ENCODE data around the gene KIF21B.

Gene KIF21B

DNA sequence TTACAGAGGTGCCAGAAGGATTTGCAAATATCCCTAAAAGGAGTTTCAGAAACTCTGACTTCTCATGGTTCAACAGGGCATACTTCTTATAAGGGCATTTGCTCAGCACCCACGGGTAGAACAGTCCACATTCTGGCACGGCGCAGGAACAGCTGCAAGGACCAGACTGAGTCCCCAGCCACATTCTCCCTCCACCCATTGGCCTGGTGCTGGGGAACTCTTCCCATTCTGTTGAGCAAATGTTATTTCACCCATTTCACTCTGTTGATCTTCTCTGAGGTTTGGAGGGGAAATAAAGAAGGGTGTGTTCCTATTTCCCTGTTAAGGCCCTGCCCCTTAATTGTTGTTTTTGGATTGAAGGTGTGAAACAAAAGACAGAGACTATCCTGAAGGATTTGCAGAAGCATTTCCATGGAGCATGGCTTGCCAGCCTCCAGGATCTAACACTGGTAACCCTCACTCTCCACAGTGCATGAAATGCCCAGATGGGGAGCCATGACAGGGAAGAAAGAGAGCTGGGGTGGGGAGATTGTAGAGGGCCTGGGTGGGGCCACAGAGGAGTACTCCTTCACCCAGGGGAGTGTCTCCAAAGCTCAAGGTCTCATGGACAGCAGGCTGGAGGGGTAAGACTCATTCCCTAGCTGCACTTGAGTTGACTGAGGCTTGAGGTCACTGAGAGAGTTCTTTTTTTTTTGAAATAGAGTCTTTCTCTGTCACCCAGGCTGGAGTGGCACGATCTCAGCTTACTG is 93.8 kb downstream of the KIF21B start:
- no peak for DNase-seq (ENCODE audit: low spot score in 2 of 2)
- no peaks in the 10 kb centered on the region for H3K9me3 Mint-ChIP-seq
- H3K27ac Mint-ChIP-seq (ENCODE audit: low read depth), result no peak overlapping the region
- peaks cover 6% of the 10 kb centered on the region for H3K4me1 Mint-ChIP-seq
- H3K36me3 Mint-ChIP-seq (ENCODE audit: insufficient read depth), result no peaks in the 10 kb centered on the region
- no peak for ATAC-seq (replicated peaks; ENCODE audit: extremely low read depth, poor library complexity, severe bottlenecking)
- no peak overlapping the region for H3K4me3 Mint-ChIP-seq
- no peaks in the 10 kb centered on the region for H3K27me3 Mint-ChIP-seq

DNA sequence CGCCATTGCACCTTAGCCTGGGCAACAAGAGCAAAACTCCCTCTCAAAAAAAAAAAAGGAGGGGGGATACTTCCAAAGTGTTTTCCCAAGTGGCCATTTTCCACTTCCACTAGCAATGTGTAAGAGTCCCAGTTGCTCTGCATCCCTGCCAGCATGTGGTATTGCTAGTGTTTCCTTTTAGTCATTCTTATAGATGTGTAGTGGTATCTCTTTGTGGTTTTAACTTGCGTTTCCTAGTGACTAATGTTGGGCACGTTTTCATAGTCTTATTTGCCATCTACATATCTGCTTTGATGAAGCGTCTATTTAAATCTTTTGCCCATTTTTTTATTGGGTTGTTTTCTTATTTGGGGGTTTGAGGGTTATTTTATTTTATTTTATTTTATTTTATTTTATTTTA is 97.7 kb downstream of the KIF21B start:
- Mint-ChIP-seq H3K4me3 (no peak overlapping the region), H3K9me3 (no peaks in the 10 kb centered on the region), H3K4me1 (peaks cover 6% of the 10 kb centered on the region), H3K36me3 (ENCODE audit: insufficient read depth) (no peaks in the 10 kb centered on the region), H3K27ac (ENCODE audit: low read depth) (no peak overlapping the region), H3K27me3 (peaks cover 10% of the 10 kb centered on the region)
- no peak for ATAC-seq (replicated peaks; ENCODE audit: extremely low read depth, poor library complexity, severe bottlenecking)
- no peak for DNase-seq (ENCODE audit: low spot score in 2 of 2)

DNA sequence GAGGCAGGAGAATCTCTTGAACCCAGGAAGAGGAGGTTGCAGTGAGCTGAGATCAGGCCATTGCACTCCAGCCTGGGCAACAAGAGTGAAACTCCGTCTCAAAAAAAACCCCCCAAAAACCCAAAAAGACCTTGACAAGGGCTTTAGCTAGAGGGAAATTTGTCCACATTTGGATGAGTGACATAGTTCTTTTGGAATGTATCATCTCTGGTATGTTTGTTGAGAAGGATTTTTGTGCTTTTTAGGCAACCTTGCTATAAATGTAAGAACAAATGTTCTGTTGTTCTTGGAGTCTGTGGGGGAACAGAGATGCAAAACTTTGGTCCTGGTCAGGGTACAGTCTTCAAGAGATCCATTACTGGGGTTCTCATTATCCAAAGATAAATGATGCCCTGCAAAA is 99.9 kb downstream of the KIF21B start:
- H3K4me3 Mint-ChIP-seq, result no peak overlapping the region
- DNase-seq (ENCODE audit: low spot score in 2 of 2), result no peak
- H3K27ac Mint-ChIP-seq (ENCODE audit: low read depth), result no peak overlapping the region
- no peaks in the 10 kb centered on the region for H3K9me3 Mint-ChIP-seq
- ATAC-seq (replicated peaks; ENCODE audit: extremely low read depth, poor library complexity, severe bottlenecking), result no peak
- peaks cover 10% of the 10 kb centered on the region for H3K27me3 Mint-ChIP-seq
- no peaks in the 10 kb centered on the region for H3K36me3 Mint-ChIP-seq (ENCODE audit: insufficient read depth)
- H3K4me1 Mint-ChIP-seq, result peaks cover 6% of the 10 kb centered on the region

DNA sequence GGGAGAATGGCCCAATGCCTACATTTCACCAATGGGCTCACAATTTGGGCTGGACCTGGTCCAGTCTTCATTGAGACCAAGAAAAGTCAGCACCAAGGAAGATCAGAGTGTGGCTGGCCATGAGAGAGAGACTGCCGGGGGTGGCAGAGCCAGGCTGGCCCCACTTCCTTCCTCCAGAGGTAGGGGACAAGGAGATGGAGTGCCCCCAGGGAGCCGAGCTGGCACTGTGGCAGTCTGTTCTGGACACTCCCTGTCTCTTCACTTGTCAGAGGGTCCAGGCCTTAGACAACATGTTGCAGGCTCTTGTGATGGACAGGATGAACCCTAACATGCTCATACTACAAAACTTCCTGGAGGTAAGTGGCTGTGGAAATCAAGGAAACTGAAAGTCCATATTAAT is 101.1 kb downstream of the KIF21B start:
- no peak overlapping the region for H3K4me3 Mint-ChIP-seq
- peaks cover 10% of the 10 kb centered on the region for H3K27me3 Mint-ChIP-seq
- no peak for DNase-seq (ENCODE audit: low spot score in 2 of 2)
- no peaks in the 10 kb centered on the region for H3K36me3 Mint-ChIP-seq (ENCODE audit: insufficient read depth)
- peaks cover 6% of the 10 kb centered on the region for H3K4me1 Mint-ChIP-seq
- ATAC-seq (replicated peaks; ENCODE audit: extremely low read depth, poor library complexity, severe bottlenecking), result no peak
- H3K9me3 Mint-ChIP-seq, result no peaks in the 10 kb centered on the region
- no peak overlapping the region for H3K27ac Mint-ChIP-seq (ENCODE audit: low read depth)

DNA sequence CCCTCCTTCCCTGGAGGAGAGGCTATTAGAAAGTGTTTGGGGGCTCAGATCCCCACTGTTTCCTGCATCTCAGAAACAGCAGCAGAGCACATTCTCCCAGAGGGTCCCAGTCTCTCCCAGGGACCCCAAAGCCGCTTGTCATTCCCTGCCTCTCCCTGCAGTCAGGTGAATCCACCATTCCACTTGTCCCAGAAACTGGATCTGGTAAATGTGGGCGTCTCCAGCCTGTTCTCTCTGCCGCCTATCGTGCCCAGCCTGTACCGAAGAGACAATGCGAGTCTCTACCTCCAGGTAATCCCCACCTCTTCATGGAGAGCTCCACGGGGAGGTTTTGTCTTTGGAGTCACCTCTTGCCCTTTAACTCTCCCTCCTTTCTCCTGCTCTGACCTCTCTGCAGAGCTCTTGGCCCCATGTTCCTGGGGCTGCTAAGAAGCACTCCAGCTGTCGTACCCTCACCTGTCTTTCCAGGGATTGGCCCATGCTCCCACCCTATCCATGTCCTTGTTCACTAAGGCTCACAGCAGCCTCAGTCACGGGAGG is 101.9 kb downstream of the KIF21B start:
- no peak overlapping the region for H3K27ac Mint-ChIP-seq (ENCODE audit: low read depth)
- H3K9me3 Mint-ChIP-seq, result no peaks in the 10 kb centered on the region
- peaks cover 10% of the 10 kb centered on the region for H3K27me3 Mint-ChIP-seq
- peaks cover 6% of the 10 kb centered on the region for H3K4me1 Mint-ChIP-seq
- no peak for ATAC-seq (replicated peaks; ENCODE audit: extremely low read depth, poor library complexity, severe bottlenecking)
- no peaks in the 10 kb centered on the region for H3K36me3 Mint-ChIP-seq (ENCODE audit: insufficient read depth)
- H3K4me3 Mint-ChIP-seq, result no peak overlapping the region
- no peak for DNase-seq (ENCODE audit: low spot score in 2 of 2)

Data from central memory CD8-positive, alpha-beta T cell (primary cell).